HG03025 (cell line): Measurements from ENCODE around the gene LRRC38.
"Not testable (repeated sequence)": the region's sequence is repeated elsewhere in the genome, so short reads cannot be mapped to it uniquely, and the experiment has no call there.

ENCODE experiments used
- ATAC-seq: cut with Tn5 transposase; IDR thresholded peaks from one replicate; pipeline ENCODE4 v1.9.1; 2021; ENCODE audit warnings: mild to moderate bottlenecking, moderate library complexity; ENCODE audit not compliant: unreplicated experiment, low FRiP score

LRRC38 gene

DNA sequence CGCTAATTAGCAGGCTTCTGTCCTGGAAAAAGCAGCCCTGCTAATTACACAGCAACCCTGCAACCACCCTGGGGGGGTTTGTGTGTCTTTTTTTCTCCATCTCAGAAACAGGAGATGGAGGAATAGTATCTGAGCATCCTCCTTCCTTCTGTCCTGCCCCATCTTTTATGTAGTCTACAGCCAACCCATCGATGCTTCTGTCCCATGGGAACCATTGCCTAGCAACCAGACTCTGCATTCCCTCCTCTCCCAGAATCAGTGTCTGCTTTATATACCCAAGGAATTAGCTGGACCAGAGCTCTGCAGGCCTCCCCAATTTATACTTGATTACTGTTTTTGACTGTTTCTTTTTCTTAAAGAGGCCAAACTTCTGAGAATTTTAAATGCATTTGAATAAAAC lies 35.1 kb downstream of the LRRC38 start:
- no peak for ATAC-seq

DNA sequence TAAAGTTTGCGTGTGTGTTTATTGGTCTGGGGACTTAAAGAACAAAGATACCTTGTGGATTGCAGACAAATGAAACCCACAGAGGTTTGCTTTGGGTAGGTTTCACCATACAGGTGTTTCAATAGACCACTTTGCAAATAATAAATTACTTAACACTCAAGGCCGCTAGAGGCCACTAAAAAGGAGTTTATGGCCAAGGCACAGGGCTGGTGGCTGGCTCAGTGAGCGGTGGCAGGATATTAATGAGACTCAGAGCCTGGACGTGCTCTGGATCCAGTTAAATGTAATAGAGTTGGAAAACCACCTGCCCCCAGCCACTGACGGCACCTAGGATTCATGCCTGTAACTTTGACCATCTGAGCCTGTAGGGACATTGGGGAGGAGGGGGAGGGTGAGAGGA lies 44.5 kb downstream of the LRRC38 start:
- ATAC-seq: no peak

DNA sequence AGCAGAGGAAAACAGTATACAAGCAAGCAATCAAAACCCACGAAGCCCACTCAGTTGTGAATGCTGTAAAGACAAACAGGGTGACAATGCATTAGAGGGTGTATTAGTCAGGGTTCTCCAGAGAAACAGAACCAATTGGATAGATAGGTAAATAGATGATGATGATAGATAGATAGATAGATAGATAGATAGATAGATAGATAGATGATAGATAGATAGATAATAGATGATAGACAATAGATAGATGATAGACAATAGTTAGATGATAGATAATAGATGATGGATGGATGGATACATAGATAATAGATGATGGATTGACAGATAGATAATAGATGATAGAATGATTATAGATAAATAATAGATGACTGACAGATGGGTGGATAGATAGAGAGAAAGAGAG lies 48.3 kb downstream of the LRRC38 start:
- ATAC-seq: no peak

DNA sequence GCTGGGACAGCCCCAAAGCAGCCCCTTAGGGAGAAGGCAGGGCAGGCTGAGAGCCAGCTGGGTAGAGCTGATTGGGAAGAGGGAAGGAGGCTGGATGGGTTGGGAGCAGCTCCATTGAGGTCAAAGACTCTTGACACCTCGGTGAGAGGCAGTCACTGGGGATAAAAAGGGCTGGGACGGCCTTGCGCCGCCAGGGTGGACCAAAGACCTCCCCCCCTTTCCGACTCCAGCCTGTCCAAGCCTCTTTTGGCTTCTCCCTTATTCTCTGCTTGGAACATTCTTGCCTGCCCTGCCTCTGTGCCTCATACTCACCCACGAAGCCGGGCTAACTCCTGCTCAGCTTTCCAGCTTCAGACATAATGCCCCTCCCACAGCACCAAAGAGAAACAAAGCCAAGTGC lies 51.1 kb downstream of the LRRC38 start:
- no peak for ATAC-seq

DNA sequence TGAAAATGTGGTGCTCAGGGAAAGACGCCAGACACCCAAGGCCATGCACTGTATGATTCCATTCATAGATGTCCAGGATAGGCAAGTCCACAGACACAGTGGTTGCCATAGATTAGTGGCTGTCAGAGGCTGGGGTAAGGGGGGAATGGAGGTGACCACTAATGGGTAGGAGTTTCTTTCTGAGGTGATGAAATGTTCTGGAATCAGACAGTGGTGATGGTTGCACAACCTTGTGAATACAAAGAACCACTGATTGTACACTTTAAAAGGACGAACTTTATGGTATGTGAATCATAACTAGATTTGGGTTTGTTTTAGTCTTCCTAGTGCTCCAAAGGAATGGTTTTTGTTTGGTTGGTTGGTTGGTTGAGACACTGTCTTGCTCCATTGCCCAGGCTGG lies 51.8 kb downstream of the LRRC38 start:
- ATAC-seq: no peak

DNA sequence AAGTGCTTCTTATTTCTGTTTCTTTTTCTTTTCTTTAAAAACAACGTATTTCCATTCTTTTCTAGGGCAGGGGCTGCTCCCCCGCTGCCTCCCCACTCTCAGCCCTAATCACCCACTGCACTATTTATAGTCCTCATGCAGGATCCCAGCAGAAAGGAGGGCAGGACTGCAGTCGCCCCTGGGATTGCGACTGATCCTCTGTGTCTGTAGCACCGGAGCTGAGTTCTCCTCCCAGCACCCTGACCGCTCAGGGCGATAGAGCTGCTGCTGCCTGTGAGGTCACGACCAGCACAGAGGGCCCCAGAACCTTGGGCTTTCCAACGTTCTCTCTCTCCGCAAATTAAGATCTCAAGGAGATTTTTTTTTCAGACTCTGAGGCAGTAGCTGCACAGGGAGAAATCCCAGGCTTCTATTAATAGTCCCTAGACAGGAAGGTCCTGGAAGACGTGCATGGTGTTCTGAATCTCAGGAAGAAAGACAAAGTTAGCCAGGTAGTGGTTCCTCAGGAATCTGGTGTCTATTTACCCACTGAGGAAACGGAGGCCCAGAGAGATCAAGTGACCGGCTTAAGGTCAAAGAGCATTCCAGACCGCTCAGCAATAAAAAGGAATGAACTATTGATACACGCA lies 56.8 kb downstream of the LRRC38 start:
- no peak for ATAC-seq

DNA sequence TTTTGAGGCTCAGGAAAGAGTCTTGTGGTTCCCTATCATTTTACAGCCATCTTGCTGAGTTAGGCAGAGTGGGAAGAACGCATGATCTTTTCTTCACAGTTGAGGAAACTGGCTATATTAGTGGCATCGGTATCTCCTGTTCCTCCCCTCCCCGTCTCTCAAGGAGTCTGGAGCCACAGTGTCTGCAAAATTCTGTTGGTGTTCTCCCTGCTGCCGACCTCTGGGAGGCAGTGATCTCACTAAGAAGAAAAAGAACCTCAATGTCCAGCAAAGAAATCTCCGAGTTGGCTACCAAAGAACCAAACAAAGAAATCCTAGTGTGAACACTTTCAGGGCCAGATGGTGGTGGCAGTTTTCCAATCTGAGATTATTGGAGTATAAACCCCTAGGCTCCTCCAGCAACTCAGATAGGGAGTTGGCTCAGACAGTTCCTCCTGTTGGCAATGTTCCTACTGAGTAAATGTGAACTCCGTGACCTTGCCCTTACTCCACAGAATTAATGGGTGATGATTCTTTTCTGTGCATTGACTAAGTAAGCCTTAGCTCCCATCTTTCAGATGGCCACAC lies 62.3 kb downstream of the LRRC38 start:
- no peak for ATAC-seq

DNA sequence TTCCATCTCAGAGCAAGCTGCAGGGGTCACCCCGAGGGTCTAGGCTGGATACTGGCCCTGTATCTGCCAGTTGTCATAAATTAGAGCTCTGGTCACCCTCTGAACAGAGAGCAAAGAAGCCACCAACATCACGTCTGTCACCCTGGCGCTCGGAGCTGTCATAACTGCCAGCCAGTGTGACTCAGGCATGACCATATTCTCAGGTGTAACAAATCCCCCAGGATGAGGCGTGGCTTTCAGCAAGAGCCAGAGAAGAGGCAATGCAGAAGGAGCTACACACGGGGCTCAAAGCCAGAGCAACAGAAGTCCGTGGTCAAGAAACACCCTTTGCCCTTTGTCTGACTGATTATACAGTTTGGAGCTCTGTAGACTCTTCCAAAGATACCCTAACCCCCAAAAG lies 63.6 kb downstream of the LRRC38 start:
- ATAC-seq: no peak

DNA sequence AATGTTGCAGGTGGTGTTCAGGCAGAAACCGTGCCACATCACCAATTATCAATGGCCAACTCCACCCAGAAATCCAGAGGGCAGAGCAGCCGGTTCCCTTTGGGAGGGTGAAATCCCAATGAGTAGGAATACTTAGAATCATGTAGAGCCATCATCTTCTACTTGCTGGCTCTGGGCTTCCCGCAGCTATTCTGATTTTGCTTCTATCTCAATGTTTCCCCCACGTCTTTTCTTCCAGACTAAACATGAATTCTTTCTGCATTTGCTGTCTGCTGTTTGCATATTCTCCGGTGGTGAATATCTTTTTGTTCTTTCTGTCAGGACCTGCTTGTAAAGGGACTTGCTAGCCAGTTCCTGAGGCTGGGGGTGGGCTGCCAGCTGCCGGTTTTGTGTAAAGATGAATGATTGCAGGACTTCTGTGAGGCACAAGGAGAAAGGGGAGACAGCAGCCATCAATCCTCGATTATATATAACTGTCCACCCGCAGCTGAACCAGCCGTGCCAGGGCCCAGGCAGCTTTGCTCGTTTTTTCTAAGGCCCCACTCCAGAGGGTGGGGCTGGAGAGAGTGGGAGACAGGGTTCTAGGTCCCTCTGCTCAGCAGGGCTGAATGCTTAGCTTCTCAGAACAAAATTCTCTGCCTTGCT lies 70.3 kb downstream of the LRRC38 start:
- ATAC-seq: no peak

DNA sequence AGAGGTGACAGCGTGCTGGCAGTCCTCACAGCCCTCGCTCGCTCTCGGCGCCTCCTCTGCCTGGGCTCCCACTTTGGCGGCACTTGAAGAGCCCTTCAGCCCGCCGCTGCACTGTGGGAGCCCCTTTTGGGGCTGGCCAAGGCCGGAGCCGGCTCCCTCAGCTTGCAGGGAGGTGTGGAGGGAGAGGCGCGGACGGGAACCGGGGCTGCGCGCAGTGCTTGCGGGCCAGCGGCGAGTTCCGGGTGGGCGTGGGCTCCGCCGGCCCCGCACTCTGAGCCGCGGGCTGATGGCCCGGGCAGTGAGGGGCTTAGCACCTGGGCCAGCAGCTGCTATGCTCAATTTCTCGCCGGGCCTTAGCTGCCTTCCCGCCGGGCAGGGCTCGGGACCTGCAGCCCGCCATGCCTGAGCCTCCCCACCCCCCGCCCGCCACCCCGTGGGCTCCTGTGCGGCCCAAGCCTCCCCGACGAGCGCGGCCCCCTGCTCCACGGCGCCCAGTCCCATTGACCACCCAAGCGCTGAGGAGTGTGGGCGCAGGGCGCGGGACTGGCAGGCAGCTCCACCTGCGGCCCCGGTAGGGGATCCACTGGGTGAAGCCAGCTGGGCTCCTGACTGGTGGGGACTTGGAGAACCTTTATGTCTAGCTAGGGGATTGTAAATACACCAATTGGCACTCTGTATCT lies 74.6 kb downstream of the LRRC38 start:
- ATAC-seq: not testable (repeated sequence)

DNA sequence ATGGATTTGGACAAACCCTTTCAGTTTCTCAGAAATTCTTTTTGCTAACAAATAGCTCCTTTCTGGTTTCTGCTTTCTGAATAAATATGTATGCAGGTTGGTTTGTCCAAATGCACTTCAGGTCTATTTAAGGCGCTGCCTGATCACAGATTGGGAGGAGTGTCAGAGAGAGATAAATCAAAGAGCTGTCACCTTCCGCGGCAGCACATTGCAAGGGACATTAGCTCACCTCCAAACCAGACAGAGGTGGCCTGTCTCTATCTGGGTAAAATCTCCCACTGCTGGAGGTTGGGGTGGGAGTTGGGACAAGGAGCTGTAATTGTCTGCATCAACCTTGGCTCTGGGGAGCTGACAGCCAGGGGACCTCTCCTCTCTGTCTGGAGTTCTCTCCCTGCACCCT lies 78.3 kb downstream of the LRRC38 start:
- no peak for ATAC-seq

DNA sequence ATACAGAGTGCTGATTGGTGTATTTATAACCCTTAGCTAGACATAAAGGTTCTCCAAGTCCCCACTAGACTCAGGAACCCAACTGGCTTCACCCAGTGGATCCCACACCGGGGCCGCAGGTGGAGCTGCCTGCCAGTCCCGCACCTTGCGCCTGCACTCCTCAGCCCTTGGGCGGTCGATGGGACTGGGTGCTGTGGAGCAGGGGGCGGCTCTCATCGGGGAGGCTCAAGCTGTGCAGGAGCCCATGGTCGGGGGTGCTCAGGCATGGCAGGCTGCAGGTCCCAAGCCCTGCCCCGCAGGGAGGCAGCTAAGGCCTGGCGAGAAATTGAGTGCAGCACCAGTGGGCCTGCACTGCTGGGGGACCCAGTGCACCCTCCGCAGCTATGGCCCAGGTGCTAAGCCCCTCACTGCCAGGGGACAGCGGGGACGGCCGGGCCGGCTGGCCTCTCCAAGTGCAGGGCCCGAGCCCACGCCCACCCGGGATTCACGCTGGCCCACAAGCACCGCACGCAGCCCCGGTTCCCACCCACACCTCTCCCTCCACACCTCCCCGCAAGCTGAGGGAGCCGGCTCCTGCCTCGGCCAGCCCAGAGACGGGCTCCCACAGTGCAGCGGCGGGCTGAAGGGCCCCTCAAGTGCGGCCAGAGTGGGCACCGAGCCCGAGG lies 80.0 kb downstream of the LRRC38 start:
- ATAC-seq: not testable (repeated sequence)

DNA sequence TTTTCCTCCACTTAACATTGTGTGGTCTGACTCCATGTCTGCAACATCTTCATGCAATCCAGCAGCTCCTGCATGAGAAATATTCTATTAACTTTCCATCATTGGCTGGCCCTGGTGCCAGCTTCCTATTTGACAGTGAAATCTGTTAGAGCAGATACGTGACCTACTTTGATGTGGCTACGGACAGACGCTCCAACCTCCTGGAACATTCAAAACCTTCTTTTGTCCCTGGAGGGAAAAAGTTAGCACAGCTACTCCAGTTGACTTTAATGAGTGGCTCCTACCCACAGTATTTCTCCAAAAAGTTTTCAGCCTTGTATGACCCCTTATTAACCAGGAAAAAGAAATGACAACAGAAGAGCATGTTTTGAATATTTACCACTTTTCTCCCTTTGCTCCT lies 81.6 kb downstream of the LRRC38 start:
- no peak for ATAC-seq

DNA sequence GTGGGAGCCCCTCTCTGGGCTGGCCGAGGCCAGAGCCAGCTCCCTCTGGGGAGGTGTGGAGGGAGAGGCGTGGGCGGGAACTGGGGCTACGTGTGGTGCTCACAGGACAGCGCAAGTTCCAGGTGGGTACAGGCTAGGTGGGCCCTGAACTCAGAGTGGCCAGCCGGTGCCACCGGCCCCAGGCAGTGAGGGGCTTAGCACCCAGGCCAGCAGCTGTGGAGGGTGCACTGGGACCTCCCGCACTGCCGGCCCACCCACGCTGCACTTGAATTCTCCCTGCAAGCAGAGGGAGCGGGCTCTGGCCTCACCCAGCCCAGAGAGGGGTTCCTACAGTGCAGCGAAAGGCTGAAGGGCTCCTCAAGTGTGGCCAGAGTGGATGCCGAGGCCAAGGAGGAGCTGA lies 83.3 kb downstream of the LRRC38 start:
- no peak for ATAC-seq
